ENCODE results near the gene LRRN4CL. TPM values are rescaled to one million over a fixed set of nuclear protein-coding genes. Genes with fewer than 3 reads are reported as not detected.
"Not testable (repeated sequence)": the region's sequence is repeated elsewhere in the genome, so short reads cannot be mapped to it uniquely, and the experiment has no call there.

LRRN4CL gene
- total RNA-seq, 1 donor from 2014 or later: 0.25 TPM

GRCh38 chr11:62676698-62677097 is 12.6 kb downstream of the LRRN4CL start:
- Histone ChIP-seq H3K4me3 (ENCODE audit: low read depth, low read length) (no peak overlapping the region), H3K36me3 (ENCODE audit: control insufficient read depth, insufficient read depth, low read length) (peaks cover 3% of the 10 kb centered on the region), H3K27me3 (ENCODE audit: control insufficient read depth, insufficient read depth, low read length) (no peaks in the 10 kb centered on the region)
- DNase-seq (ENCODE audit: low read depth): no peak
- no peak for TF ChIP-seq CTCF (IDR thresholded peaks at IDR 0.05; ENCODE audit: insufficient read depth, low read length, poor library complexity, severe bottlenecking)

GRCh38 chr11:62675415-62675814 is 13.9 kb downstream of the LRRN4CL start:
- H3K36me3 ChIP-seq (ENCODE audit: control insufficient read depth, insufficient read depth, low read length); H3K27me3 ChIP-seq (ENCODE audit: control insufficient read depth, insufficient read depth, low read length); H3K4me3 ChIP-seq (ENCODE audit: low read depth, low read length); DNase-seq (ENCODE audit: low read depth): not testable (repeated sequence)

- Histone ChIP-seq H3K4me3 (ENCODE audit: low read depth, low read length) (no peak overlapping the region), H3K36me3 (ENCODE audit: control insufficient read depth, insufficient read depth, low read length) (peaks cover 3% of the 10 kb centered on the region), H3K27me3 (ENCODE audit: control insufficient read depth, insufficient read depth, low read length) (no peaks in the 10 kb centered on the region)
- no peak for DNase-seq (ENCODE audit: low read depth)
- no peak for TF ChIP-seq CTCF (IDR thresholded peaks at IDR 0.05; ENCODE audit: insufficient read depth, low read length, poor library complexity, severe bottlenecking)
Observed at GRCh38 chr11:62673196-62673525, 16.2 kb downstream of the LRRN4CL start.

GRCh38 chr11:62671608-62672389 is 17.5 kb downstream of the LRRN4CL start, which contains the start of the genes LBHD1 and UQCC3:
Gene LBHD1 (minus strand): TSS chr11:62672267. CDS start chr11:62670031, 2,236 bp downstream.
Gene UQCC3 (plus strand): TSS chr11:62671673. CDS start chr11:62671746, 73 bp downstream.
- no peaks in the 10 kb centered on the region for H3K27me3 ChIP-seq (ENCODE audit: control insufficient read depth, insufficient read depth, low read length)
- H3K36me3 ChIP-seq (ENCODE audit: control insufficient read depth, insufficient read depth, low read length): no peaks in the 10 kb centered on the region
- no peak for DNase-seq (ENCODE audit: low read depth)
- H3K4me3 ChIP-seq (ENCODE audit: low read depth, low read length): peak within 1 kb of the TSS; percentile 92
- no peak for TF ChIP-seq CTCF (IDR thresholded peaks at IDR 0.05; ENCODE audit: insufficient read depth, low read length, poor library complexity, severe bottlenecking)

- no peaks in the 10 kb centered on the region for H3K27me3 ChIP-seq (ENCODE audit: control insufficient read depth, insufficient read depth, low read length)
- TF ChIP-seq CTCF (IDR thresholded peaks at IDR 0.05; ENCODE audit: insufficient read depth, low read length, poor library complexity, severe bottlenecking): no peak
- DNase-seq (ENCODE audit: low read depth): no peak
- no peaks in the 10 kb centered on the region for H3K36me3 ChIP-seq (ENCODE audit: control insufficient read depth, insufficient read depth, low read length)
- peak overlapping the region; percentile 92 for H3K4me3 ChIP-seq (ENCODE audit: low read depth, low read length)
Observed at GRCh38 chr11:62671236-62671607, 18.1 kb downstream of the LRRN4CL start.

- H3K27me3 ChIP-seq (ENCODE audit: control insufficient read depth, insufficient read depth, low read length): no peaks in the 10 kb centered on the region
- no peak for TF ChIP-seq CTCF (IDR thresholded peaks at IDR 0.05; ENCODE audit: insufficient read depth, low read length, poor library complexity, severe bottlenecking)
- no peak overlapping the region for H3K4me3 ChIP-seq (ENCODE audit: low read depth, low read length)
- no peaks in the 10 kb centered on the region for H3K36me3 ChIP-seq (ENCODE audit: control insufficient read depth, insufficient read depth, low read length)
- no peak for DNase-seq (ENCODE audit: low read depth)
Observed at GRCh38 chr11:62669420-62670161, 19.7 kb downstream of the LRRN4CL start.
